ENCODE data around the gene TSPAN16.

The TSPAN16 gene

DNA sequence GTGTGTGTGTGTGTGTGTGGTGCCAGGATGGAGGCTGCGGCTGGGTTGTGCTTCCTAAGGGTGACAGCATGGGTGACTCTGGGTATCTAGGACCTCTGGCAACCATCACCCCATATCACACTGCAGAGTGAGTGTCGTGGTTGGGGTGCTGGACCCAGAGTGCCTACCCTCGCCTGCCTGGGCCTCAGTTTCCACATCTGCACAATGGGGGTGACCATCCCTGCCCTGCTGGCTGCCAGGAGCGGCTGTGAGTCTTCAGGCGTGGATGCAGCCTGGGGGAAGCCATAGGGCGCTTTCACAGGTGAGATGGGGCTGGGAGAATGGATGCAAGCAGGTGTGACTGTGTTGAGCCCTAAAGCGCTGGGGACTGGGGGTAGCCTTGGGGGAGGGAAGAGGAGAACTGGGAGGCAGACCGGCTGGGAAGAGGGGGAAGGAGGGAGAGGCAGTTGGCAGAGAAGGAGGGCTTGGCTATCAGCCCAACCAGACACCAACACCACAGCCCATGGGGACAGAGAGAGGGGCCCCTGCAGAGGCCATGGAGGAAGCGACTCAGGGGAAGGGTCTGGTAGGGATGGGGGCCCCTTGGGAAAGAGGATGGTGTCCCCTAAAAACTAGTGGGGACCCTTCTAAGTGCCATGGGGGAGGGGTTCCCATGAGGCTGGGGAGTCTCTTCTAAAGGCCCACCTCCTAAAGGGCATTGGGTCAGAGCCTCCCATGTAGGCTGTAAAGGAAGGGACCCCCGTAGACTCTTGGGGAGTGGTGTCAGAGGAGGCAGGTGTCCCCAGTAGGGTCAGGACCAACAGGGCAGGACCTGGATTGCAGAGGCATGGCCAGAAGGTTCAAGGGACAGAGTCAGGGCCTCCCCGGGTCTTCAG is 61.0 kb downstream of the TSPAN16 start:
- Histone ChIP-seq H3K36me3 (replicated peaks in 1 of 2; ENCODE audit: control insufficient read depth in 2 of 2, insufficient read depth in 2 of 2, low read length in 2 of 2) (no peaks in the 10 kb centered on the region), H2BK15ac (ENCODE audit: low read length) (no peak overlapping the region), H3K9ac (ENCODE audit: low read depth, low read length, poor library complexity) (peak overlapping the region; percentile 12), H3K9me3 (replicated peaks in 1 of 2; ENCODE audit: control insufficient read depth in 2 of 2, insufficient read depth in 1 of 2, low read depth in 1 of 2, low read length in 2 of 2) (no peaks in the 10 kb centered on the region), H3K79me1 (ENCODE audit: low read depth, low read length) (no peaks in the 10 kb centered on the region), H2AFZ (ENCODE audit: low read length) (no peak overlapping the region), H3K4me3 (ENCODE audit: low read length in 2 of 2) (no peak overlapping the region), H3K27me3 (ENCODE audit: control insufficient read depth in 3 of 3, insufficient read depth in 3 of 3, low read depth in 1 of 3, low read length in 3 of 3) (peaks cover 0 to 16% (median 0%) of the 10 kb centered on the region in 3 experiments), H3K27ac (replicated peaks; ENCODE audit: low read length) (no peak overlapping the region), H3K18ac (ENCODE audit: low read length) (no peak overlapping the region), H4K91ac (ENCODE audit: low read depth, low read length, poor library complexity) (no peak overlapping the region), H3K4me1 (ENCODE audit: control insufficient read depth in 2 of 2, insufficient read depth in 1 of 2, low read depth in 1 of 2, low read length in 2 of 2) (peaks cover 5 to 12% of the 10 kb centered on the region in 2 donors), H3K4me2 (ENCODE audit: insufficient read depth, low read length, poor library complexity, severe bottlenecking) (no peak overlapping the region), H2BK5ac (ENCODE audit: low read length) (no peak overlapping the region), H2AK5ac (ENCODE audit: low read depth, low read length) (peak overlapping the region; percentile 84), H3K23ac (ENCODE audit: low read depth, low read length, poor library complexity) (peak overlapping the region; percentile 81), H4K8ac (ENCODE audit: low read depth, low read length) (no peak overlapping the region), H2BK120ac (ENCODE audit: low read depth, low read length) (no peak overlapping the region), H3K14ac (ENCODE audit: low read length) (peak overlapping the region; percentile 63), H3K4ac (ENCODE audit: low read length) (peak overlapping the region; percentile 20), H2BK12ac (ENCODE audit: low read length) (no peak overlapping the region)
- DNase-seq (ENCODE audit: low spot score), result no peak
- no CpG with 5 or more reads among the region's 11 CpGs for WGBS, 2 donors (ENCODE audit: extremely low coverage in 2 of 2, insufficient read length in 2 of 2, insufficient replicate concordance in 1 of 2)

DNA sequence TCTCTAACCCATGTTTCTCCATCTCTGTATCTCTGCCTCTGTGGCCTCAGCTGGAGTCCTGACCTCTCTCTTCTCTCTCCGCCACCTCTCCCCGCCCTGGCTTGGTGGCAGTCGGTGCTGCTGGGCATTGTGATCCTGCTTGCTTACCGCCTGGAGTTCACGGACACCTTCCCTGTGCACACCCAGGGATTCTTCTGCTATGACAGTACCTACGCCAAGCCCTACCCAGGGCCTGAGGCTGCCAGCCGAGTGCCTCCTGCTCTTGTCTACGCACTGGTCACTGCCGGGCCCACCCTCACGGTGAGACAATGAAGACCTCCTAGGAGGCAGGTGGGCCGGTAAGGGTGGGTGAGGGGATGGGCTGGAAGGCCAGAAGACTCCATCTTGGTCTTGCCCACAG is 63.5 kb downstream of the TSPAN16 start:
- H3K18ac ChIP-seq (ENCODE audit: low read length), result peak overlapping the region; percentile 72
- no peak overlapping the region for H4K91ac ChIP-seq (ENCODE audit: low read depth, low read length, poor library complexity)
- WGBS, 2 donors (ENCODE audit: extremely low coverage in 2 of 2, insufficient read length in 2 of 2, insufficient replicate concordance in 1 of 2), result no CpG with 5 or more reads among the region's 11 CpGs
- peaks cover 0 to 18% (median 0%) of the 10 kb centered on the region in 3 experiments for H3K27me3 ChIP-seq (ENCODE audit: control insufficient read depth in 3 of 3, insufficient read depth in 3 of 3, low read depth in 1 of 3, low read length in 3 of 3)
- H3K23ac ChIP-seq (ENCODE audit: low read depth, low read length, poor library complexity), result peak overlapping the region; percentile 60
- no peaks in the 10 kb centered on the region for H3K9me3 ChIP-seq (replicated peaks in 1 of 2; ENCODE audit: control insufficient read depth in 2 of 2, insufficient read depth in 1 of 2, low read depth in 1 of 2, low read length in 2 of 2)
- no peak overlapping the region for H3K27ac ChIP-seq (replicated peaks; ENCODE audit: low read length)
- peak overlapping the region; percentile 71 for H2BK5ac ChIP-seq (ENCODE audit: low read length)
- no peak overlapping the region for H3K4me3 ChIP-seq (ENCODE audit: low read length in 2 of 2)
- no peak overlapping the region for H3K9ac ChIP-seq (ENCODE audit: low read depth, low read length, poor library complexity)
- H2AK5ac ChIP-seq (ENCODE audit: low read depth, low read length), result peak overlapping the region; percentile 61
- H3K4me2 ChIP-seq (ENCODE audit: insufficient read depth, low read length, poor library complexity, severe bottlenecking), result peak overlapping the region; percentile 0
- H2BK15ac ChIP-seq (ENCODE audit: low read length), result peak overlapping the region; percentile 6
- H3K4ac ChIP-seq (ENCODE audit: low read length), result no peak overlapping the region
- no peak overlapping the region for H4K8ac ChIP-seq (ENCODE audit: low read depth, low read length)
- H3K79me1 ChIP-seq (ENCODE audit: low read depth, low read length), result no peaks in the 10 kb centered on the region
- H2BK12ac ChIP-seq (ENCODE audit: low read length), result no peak overlapping the region
- H3K14ac ChIP-seq (ENCODE audit: low read length), result peak overlapping the region; percentile 47
- no peak overlapping the region for H2BK120ac ChIP-seq (ENCODE audit: low read depth, low read length)
- DNase-seq (ENCODE audit: low spot score), result no peak
- no peaks in the 10 kb centered on the region for H3K36me3 ChIP-seq (replicated peaks in 1 of 2; ENCODE audit: control insufficient read depth in 2 of 2, insufficient read depth in 2 of 2, low read length in 2 of 2)
- peaks cover 4 to 14% of the 10 kb centered on the region in 2 donors for H3K4me1 ChIP-seq (ENCODE audit: control insufficient read depth in 2 of 2, insufficient read depth in 1 of 2, low read depth in 1 of 2, low read length in 2 of 2)
- H2AFZ ChIP-seq (ENCODE audit: low read length), result no peak overlapping the region

DNA sequence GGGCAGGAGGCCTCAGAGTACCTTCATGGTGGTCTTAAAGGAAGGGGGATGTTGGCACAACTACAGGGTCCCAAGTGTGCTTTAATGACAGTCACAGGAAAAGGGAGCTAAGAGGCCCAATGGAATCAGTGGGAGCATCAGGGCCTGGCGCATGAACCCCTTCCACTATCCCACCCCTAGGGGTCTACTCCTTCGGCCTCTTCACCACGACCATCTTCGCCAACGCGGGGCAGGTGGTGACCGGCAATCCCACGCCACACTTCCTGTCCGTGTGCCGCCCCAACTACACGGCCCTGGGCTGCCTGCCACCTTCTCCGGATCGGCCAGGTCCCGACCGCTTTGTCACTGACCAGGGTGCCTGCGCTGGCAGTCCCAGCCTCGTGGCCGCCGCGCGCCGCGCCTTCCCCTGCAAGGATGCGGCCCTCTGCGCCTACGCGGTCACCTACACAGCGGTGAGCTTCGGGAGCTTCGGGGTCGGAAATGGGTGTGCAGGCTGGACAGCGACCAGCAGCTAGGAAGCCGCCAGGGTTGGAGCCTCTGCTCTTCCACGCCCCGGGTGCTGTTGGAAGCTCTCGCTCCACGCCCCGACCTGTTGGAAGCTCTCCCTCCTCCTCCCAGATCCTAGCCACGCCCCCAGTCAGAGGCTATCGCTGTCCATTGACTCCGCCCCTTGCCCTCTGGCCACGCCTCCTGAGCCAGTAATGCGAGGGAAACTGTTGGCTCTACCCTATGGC is 65.2 kb downstream of the TSPAN16 start:
- H3K4me3 ChIP-seq (ENCODE audit: low read length in 2 of 2), result peak overlapping the region in 1 of 2 donors; percentile 72
- no CpG with 5 or more reads among the region's 43 CpGs for WGBS, 2 donors (ENCODE audit: extremely low coverage in 2 of 2, insufficient read length in 2 of 2, insufficient replicate concordance in 1 of 2)

More for the DNA sequence above, 65.2 kb downstream of the TSPAN16 start:
- Histone ChIP-seq H3K18ac (ENCODE audit: low read length) (peak overlapping the region; percentile 82), H2BK12ac (ENCODE audit: low read length) (peak overlapping the region; percentile 24), H2BK5ac (ENCODE audit: low read length) (peak overlapping the region; percentile 22), H3K27me3 (ENCODE audit: control insufficient read depth in 3 of 3, insufficient read depth in 3 of 3, low read depth in 1 of 3, low read length in 3 of 3) (peaks cover 0 to 15% (median 0%) of the 10 kb centered on the region in 3 experiments), H3K79me1 (ENCODE audit: low read depth, low read length) (no peaks in the 10 kb centered on the region), H3K4ac (ENCODE audit: low read length) (no peak overlapping the region), H3K4me2 (ENCODE audit: insufficient read depth, low read length, poor library complexity, severe bottlenecking) (peak overlapping the region; percentile 56), H2AK5ac (ENCODE audit: low read depth, low read length) (peak overlapping the region; percentile 21), H3K14ac (ENCODE audit: low read length) (peak overlapping the region; percentile 90), H3K9ac (ENCODE audit: low read depth, low read length, poor library complexity) (peak overlapping the region; percentile 86), H3K36me3 (replicated peaks in 1 of 2; ENCODE audit: control insufficient read depth in 2 of 2, insufficient read depth in 2 of 2, low read length in 2 of 2) (peaks cover 0 to 2% of the 10 kb centered on the region in 2 donors), H4K91ac (ENCODE audit: low read depth, low read length, poor library complexity) (no peak overlapping the region), H3K9me3 (replicated peaks in 1 of 2; ENCODE audit: control insufficient read depth in 2 of 2, insufficient read depth in 1 of 2, low read depth in 1 of 2, low read length in 2 of 2) (no peaks in the 10 kb centered on the region), H4K8ac (ENCODE audit: low read depth, low read length) (no peak overlapping the region), H3K23ac (ENCODE audit: low read depth, low read length, poor library complexity) (peak overlapping the region; percentile 29), H2BK120ac (ENCODE audit: low read depth, low read length) (peak overlapping the region; percentile 24), H3K27ac (replicated peaks; ENCODE audit: low read length) (no peak overlapping the region), H2AFZ (ENCODE audit: low read length) (no peak overlapping the region), H3K4me1 (ENCODE audit: control insufficient read depth in 2 of 2, insufficient read depth in 1 of 2, low read depth in 1 of 2, low read length in 2 of 2) (peaks cover 0 to 9% of the 10 kb centered on the region in 2 donors), H2BK15ac (ENCODE audit: low read length) (peak overlapping the region; percentile 45)
- DNase-seq (ENCODE audit: low spot score), result peak; percentile 86
